Measurements from ENCODE around the gene IL6.
"Not testable (repeated sequence)": the region's sequence is repeated elsewhere in the genome, so short reads cannot be mapped to it uniquely, and the experiment has no call there.

IL6 gene

DNA sequence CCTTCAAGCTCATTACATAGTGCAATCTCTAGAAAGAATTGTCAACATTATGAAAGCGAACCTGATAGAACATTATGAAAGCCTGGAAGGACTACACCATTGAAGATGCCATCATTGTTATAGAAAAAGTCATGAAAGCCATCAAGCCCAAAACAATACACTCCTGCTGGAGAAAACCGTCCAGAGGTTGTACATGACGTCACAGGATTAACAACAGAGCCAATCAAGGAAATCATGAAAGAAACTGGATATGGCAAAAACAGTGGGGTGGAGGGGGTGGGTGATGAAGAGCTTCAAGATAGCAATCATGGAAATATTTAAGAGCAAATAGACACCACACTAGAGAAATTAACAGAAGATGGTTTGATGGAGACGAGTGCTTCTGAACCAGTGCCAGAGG lies 50.0 kb downstream of the IL6 start:
- DNase-seq (ENCODE audit: insufficient read length, low spot score) (no peak), FAIRE-seq (no peak)
- TF ChIP-seq SPI1 (IDR thresholded peaks at IDR 0.05; ENCODE audit: low read depth, low read length) (no peak), PAX5 (IDR thresholded peaks at IDR 0.05; ENCODE audit: insufficient read depth, low read length, severe bottlenecking) (no peak), POU2F2 (IDR thresholded peaks at IDR 0.05; ENCODE audit: low read depth, low read length) (no peak), POLR2A (IDR thresholded peaks at IDR 0.05; ENCODE audit: low read depth, low read length) (no peak), TAF1 (IDR thresholded peaks at IDR 0.05; ENCODE audit: low read depth, low read length) (no peak), POLR2AphosphoS5 (IDR thresholded peaks at IDR 0.05; ENCODE audit: low read depth, low read length) (no peak)

- not testable (repeated sequence) for DNase-seq (ENCODE audit: insufficient read length, low spot score); FAIRE-seq
These were observed 52.8 kb downstream of the IL6 start for GRCh38 chr7:22779730-22780323.

DNA sequence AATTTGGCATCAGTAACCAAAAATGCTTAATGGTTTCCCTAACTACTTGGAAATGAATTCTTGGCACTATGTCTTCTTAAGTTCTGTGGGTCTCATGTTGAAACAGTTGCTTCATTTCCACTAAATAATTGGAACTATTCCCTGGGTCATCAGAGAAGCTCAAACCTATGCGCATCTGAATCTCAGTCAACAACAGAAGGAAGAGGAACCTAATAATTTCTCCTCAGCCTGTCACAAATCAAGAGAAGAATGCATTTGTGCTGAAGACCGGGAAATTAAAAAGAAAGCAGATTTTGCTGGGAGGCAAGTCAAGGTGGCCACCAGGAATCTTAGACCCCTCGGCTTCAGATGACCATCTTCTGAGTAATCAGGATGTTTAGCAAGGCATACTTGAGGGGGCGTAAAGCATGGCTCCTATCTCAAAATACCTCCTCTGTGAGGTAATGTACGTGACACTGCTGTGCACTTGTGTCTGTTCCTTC lies 54.3 kb downstream of the IL6 start:
- TF ChIP-seq POLR2A (IDR thresholded peaks at IDR 0.05; ENCODE audit: low read depth, low read length) (no peak), TAF1 (IDR thresholded peaks at IDR 0.05; ENCODE audit: low read depth, low read length) (no peak), POLR2AphosphoS5 (IDR thresholded peaks at IDR 0.05; ENCODE audit: low read depth, low read length) (no peak), PAX5 (IDR thresholded peaks at IDR 0.05; ENCODE audit: insufficient read depth, low read length, severe bottlenecking) (no peak), POU2F2 (IDR thresholded peaks at IDR 0.05; ENCODE audit: low read depth, low read length) (no peak), SPI1 (IDR thresholded peaks at IDR 0.05; ENCODE audit: low read depth, low read length) (no peak)
- no peak for DNase-seq (ENCODE audit: insufficient read length, low spot score)
- no peak for FAIRE-seq
